22Rv1 (cell line): ENCODE data around the gene VEPH1.

ENCODE experiments used
- ZFX ChIP-seq: fragments of 450-650 bp; IDR thresholded peaks from 2 replicates; pipeline ENCODE4 v1.6.1; 2017; ENCODE audit warnings: antibody characterized with exemption, borderline replicate concordance
- TF ChIP-seq, protein P1 (sequence below): fragments of 450-650 bp; IDR thresholded peaks from 2 replicates; pipeline ENCODE4 v1.5.1; 2017; ENCODE audit warnings: mild to moderate bottlenecking

DNA sequence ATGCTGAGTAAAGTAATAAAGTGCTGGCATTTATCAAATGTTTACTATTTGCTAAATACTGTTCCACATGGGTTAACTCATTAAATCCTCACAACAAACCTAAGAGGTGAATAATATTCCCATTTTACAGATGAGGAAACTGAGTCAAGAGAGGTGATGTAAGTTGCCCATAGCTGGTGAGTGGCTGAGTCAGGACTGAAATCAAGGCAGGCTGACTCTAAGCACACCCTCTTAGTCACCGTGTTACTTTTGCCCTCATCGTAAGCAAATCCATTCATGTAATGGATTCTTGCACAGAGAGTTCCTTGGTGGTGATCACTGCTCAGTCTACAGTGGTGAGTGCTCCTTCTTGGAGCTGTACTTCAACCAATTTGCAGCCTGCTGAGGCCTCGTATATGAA is 95.4 kb downstream of the VEPH1 start:
- TF ChIP-seq, protein P1, sequence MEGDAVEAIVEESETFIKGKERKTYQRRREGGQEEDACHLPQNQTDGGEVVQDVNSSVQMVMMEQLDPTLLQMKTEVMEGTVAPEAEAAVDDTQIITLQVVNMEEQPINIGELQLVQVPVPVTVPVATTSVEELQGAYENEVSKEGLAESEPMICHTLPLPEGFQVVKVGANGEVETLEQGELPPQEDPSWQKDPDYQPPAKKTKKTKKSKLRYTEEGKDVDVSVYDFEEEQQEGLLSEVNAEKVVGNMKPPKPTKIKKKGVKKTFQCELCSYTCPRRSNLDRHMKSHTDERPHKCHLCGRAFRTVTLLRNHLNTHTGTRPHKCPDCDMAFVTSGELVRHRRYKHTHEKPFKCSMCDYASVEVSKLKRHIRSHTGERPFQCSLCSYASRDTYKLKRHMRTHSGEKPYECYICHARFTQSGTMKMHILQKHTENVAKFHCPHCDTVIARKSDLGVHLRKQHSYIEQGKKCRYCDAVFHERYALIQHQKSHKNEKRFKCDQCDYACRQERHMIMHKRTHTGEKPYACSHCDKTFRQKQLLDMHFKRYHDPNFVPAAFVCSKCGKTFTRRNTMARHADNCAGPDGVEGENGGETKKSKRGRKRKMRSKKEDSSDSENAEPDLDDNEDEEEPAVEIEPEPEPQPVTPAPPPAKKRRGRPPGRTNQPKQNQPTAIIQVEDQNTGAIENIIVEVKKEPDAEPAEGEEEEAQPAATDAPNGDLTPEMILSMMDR = no peak
- TF ChIP-seq ZFX = no peak
